8988T (cell line): ENCODE measurements around the gene HAGH.
"Not testable (repeated sequence)": the region's sequence is repeated elsewhere in the genome, so short reads cannot be mapped to it uniquely, and the experiment has no call there.

Experiments used
- DNase-seq: peaks from one replicate; pipeline ENCODE4 v3.0.0; 2011

Gene HAGH

DNA sequence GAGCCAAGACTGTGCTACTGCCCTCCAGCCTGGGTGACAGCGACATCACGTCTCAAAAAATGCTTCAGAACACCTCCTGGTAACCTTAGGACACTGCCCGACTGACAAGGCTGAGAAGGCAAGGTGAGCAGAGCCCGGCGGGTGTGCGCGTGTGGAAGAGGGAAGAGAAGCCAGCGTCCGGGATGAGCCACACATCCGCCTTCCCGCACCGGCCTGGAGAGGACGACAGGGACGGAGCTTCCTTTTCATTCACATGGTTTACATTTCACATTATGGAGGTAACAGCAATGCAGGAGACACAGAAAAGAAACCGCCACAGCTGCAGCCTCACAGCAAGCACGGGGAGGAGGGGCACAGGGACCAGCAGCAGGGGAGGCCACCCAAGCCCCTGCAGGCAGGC is 16.5 kb downstream of the HAGH start:
- no peak for DNase-seq

- no peak for DNase-seq
Measured at GRCh38 chr16:1809281-1809801, 17.3 kb downstream of the HAGH start.

DNA sequence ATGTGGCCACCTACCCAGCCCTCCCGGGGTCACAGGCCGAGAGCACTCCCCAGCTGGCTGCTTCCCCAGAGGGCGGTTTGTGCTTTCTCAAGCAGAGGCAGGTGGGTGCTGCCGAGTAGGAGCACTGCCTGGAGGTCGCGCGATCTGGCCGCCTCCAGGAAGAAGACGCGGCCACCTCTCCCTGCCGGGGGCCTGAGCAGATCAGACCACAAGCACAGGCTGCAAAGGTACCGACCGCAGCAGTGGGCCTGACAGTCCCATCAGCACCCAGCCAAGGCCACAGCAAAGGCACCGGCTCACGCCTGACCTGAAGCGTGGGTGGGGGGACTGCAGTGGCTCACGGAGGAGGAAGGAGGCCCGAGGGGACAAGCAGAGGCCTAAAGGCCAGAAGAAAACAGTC is 17.9 kb downstream of the HAGH start:
- no peak for DNase-seq

- DNase-seq = no peak
Measured at GRCh38 chr16:1807626-1808025, 19.0 kb downstream of the HAGH start.

DNA sequence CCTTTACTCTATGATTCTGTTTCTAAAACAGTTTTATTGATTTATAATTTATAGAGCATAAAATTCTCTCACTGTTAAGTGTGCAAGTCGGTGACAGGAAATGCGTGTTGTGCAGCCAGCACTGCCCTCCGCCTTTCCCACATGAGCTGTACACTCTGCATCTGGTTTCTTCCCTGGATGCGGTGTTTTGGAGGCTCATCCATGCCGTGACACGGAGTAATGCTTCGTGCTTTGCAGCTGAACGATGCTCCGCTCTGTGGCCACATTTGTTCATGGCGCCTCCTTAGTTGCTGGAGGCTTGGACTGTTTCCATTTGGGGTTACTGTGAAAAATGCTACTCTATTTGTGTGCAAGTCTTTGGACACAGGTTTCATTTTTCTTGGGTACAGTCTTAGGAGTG is 25.9 kb downstream of the HAGH start:
- DNase-seq = no peak

DNA sequence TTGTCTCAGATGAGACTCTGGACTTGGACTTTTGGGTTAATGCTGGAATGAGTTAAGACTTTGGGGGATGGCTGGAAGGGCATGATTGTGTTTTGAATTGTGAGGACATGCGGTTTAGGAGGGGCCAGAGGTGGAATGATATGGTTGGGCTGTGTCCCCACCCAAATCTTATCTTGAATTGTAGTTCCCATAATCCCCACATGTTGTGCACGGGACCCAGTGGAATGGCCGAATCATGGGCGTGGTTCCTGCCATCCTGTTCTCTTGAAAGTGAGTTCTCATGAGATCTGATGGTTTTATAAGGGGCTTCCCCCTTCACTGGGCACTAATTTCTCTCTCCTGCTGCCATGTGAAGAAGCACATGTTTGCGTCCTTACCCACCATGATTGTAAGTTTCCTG is 27.4 kb downstream of the HAGH start:
- not testable (repeated sequence) for DNase-seq

DNA sequence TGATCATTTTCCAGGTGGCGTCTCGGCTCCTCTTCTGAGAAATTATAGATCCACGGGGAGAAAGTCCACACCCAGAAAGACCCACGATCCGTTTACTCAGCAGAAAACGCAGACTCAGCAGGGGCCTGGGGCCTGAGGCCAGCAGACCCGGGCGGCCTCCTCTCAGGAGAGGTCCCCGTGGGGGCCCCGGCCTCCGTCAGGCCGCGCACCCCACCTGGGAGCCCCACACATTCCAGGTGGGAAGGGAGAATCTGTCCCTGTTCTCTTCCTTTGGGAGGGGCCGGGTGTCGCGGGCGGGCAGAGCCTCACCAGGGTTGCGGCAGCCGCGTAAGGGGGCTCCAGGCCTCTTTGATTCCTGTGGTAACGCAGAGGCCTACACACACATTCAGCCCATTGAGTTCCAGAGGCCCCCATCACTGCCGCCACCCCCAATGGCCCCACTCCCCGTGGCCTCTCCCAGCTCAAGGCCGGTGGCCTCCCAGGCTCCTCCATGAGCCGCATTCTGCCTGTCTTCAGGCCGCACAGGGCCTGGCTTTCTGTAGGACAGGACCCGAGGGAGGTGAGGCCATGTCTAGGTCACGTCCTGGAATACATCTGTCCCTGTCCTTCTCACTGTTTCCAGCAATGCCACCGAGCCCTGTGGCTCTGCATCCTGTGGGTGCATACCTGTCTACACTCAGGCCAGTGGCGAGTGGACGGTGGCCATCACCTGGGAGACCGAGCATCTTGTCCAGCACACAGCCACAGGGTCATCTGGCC is 31.5 kb downstream of the HAGH start:
- no peak for DNase-seq

GRCh38 chr16:1794221-1794871 is 32.3 kb downstream of the HAGH start:
- DNase-seq = peak; percentile 9

DNA sequence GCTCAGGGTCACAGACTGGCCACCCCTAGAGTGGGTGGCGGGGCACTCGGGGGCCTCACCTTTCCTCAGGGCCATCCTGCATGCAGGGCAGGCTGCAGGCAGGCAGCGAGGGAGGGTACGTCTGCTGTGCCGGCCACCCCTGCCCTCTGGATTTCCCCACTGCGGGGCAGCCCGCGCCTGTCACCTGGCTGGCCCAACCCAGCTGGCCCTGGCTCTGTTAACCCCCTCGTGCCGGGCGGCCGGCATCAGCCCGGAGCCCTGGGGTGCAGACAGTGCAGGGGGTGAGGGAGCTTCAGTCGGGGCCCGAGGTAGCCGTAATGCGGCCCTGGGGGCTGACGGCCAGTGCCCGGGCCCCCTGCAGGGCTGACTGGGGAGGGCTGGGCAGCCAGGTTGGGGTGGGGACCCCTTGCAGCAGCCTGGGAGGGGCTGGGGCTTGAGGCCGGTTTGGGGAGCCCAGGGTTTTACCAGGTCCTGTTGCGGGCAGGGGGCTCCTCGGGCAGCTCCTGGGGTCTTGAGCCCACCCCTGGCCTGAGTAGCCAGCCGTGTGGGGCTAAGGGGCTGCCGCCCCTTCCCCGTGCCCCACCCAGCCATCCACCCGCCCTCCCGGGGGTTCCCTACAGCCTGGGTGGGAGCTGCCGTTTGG is 32.9 kb downstream of the HAGH start, which contains the start of gene IGFALS:
TSS of gene IGFALS (minus strand) at position 128 of the 643 bp plus-strand sequence. CDS start at position 75, 53 bp downstream.
- DNase-seq = peak; percentile 8

- no peak for DNase-seq
Measured at GRCh38 chr16:1792836-1793577, 33.6 kb downstream of the HAGH start.

- DNase-seq = no peak
Measured at GRCh38 chr16:1791943-1792812, 34.4 kb downstream of the HAGH start.

- DNase-seq = no peak
Measured at GRCh38 chr16:1791256-1791942, 35.2 kb downstream of the HAGH start.

DNA sequence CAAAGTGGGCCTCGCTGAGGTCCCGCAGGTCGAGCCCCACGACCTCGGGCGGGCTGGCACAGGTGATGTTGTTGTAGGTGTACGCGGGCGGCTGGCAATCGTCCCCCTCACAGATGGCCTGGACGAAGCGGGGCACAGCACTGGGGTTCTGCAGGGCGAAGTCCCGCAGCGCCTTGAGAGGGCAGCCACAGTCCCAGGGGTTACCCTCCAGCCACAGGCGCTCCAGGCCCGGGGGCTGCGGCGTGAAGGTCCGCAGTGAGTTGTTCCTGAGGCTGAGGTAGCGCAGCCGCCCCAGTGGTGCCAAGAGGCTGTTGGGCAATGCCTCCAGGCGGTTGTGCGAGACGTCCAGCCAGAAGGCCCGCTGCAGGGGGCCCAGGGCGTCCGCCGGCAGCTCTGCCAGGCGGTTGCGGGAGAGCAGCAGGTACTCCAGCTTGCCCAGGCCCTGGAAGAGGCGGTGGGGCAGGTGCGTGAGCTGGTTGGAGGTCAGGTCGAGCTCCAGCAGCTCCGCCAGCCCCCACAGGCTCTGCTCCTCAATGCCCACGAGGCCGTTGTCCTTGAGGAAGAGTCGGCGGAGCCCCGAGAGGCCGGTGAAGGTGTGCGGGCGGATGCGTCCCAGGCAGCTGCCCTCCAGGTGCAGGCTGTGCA is 35.9 kb downstream of the HAGH start:
- DNase-seq = no peak

GRCh38 chr16:1790261-1790610 is 36.4 kb downstream of the HAGH start:
- DNase-seq = no peak

DNA sequence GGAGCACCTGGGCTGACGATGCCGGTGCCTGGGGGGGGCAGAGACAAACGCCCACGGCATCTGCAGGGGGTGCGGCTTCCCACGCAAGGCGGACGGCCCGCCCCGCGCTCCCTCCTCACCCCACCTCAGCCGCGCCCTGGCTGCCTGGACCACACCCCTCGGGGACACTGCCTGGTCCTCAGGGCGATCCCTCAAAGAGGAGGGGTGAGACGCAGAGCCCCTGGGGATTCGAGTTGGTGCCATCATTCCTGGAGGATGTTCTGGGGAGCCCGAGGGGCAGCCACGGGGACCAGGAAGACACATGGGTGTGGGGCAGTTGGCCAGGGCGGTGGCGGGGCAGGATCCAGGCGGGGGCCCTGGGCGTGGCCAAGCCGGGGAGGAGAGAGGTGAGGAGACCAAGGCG is 37.0 kb downstream of the HAGH start:
- DNase-seq = no peak

DNA sequence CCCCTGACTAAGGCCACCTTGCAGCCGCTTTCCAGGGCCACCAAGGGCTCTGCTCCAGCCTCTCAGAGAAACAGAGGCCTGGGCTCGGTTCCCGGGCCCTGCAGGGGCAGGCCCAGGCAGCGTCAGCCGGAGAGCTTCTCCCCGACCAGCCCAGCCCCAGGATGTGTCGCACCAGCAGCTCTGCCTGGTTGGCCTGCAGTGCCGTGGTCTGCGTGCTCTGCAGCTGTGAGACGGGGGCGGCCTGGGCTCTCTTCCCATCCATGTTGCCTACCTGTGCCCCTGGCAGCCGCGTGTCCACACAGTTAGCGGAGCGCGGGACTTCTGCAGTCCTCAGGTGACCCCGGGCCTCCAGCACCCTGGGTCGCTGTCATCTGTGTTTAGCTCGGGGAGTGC is 37.9 kb downstream of the HAGH start:
- no peak for DNase-seq

DNA sequence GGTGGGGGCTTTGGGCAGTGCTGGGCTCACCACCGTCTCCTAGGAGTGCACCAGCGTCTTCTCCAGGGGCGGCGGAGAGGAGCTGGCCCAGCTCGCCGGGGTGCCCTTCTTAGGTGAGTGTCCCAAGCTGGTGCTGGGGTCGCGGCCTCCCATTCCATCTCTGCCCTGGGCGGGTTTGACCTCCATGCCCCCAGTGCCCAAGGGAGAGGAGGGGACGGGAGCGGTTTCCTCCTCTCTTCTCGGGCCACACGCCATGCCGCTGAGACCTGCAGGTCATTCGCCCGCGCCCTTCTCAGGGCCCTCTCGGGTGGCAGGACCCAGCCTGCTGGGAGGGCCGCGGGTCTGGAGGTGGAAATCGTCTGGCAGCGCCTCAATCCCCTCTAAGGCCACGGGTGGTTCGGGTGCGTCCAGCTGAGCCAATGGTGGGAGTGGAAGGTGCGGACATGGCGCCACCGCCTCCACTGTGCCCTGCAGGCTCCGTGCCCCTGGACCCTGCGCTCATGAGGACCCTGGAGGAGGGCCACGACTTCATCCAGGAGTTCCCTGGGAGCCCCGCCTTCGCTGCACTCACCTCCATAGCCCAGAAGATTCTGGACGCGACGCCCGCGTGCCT is 38.4 kb downstream of the HAGH start:
- DNase-seq = no peak

DNA sequence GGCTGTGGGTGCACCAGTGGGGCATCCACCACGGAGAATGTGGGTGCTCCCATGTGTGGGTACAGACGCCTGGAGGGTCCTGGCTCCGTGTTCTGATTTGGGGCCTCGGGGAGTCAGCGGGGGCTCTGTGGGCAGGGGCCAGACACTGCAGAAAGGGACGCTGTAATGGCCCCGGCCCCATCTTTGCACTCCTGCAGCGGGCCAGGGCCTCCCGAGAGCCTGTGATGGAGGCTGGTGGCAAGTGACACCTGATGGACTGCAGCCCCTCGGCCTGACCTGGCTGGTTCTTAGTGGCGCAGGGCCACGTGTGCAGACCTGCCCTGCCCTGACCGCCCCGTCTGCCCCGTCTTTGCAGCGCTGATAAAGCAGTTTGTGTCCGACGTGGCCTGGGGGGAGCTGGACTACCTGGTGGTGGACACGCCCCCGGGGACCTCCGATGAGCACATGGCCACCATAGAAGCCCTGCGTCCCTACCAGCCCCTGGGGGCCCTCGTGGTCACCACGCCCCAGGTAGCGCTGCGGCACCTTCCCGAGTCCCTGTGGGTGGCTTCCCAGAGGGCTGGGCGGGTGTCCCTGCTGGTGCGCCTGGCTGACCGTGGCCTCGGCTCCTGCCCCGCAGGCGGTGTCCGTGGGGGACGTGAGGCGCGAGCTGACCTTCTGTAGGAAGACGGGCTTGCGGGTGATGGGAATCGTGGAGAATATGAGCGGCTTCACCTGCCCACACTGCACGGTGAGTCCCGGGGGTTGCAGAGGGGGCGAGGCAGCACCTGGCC is 39.1 kb downstream of the HAGH start:
- DNase-seq = no peak

DNA sequence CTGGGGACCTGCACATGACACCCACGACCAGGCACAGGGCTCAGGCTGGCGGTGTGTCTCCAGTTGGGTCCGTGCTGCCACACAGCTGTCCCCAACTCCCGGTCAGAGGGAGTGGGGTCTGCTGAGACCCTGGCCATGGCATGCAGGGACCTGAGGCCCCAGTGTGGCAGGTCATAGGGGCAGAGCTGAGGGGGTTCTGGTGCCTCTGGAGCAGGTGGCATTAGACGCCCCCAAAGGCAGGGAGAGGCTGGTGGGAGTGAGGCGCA is 39.6 kb downstream of the HAGH start:
- DNase-seq = no peak
